Globus pallidus (tissue), 1 donor: ENCODE results near the gene KLK15.
"Not testable (repeated sequence)": the region's sequence is repeated elsewhere in the genome, so short reads cannot be mapped to it uniquely, and the experiment has no call there.

ENCODE experiments used
- DNase-seq: peaks from one replicate; pipeline ENCODE4 v3.0.0-alpha.2; 2015; ENCODE audit warnings: low spot score

KLK15 gene

GRCh38 chr19:50796128-50796633 is 37.2 kb downstream of the KLK15 start:
- no peak for DNase-seq

GRCh38 chr19:50795664-50796073 is 37.7 kb downstream of the KLK15 start:
- no peak for DNase-seq

GRCh38 chr19:50794876-50795663 is 38.3 kb downstream of the KLK15 start:
- DNase-seq: no peak

GRCh38 chr19:50794074-50794875 is 39.1 kb downstream of the KLK15 start:
- no peak for DNase-seq

GRCh38 chr19:50793558-50794065 is 39.8 kb downstream of the KLK15 start:
- DNase-seq: no peak

- DNase-seq: no peak
Measured at GRCh38 chr19:50792272-50793250, 40.8 kb downstream of the KLK15 start.

- DNase-seq: no peak
Measured at GRCh38 chr19:50791594-50792271, 41.6 kb downstream of the KLK15 start.

GRCh38 chr19:50790922-50791467 is 42.4 kb downstream of the KLK15 start:
- DNase-seq: no peak

- no peak for DNase-seq
Measured at GRCh38 chr19:50790396-50790795, 43.0 kb downstream of the KLK15 start, which contains the start of gene ACP4. Gene ACP4 (plus strand): TSS chr19:50790415. CDS start chr19:50790415, 0 bp downstream.

- DNase-seq: no peak
Measured at GRCh38 chr19:50785329-50785728, 48.0 kb downstream of the KLK15 start.

GRCh38 chr19:50784710-50785109 is 48.7 kb downstream of the KLK15 start:
- DNase-seq: no peak

- not testable (repeated sequence) for DNase-seq
Measured at GRCh38 chr19:50783848-50784152, 49.6 kb downstream of the KLK15 start.

- no peak for DNase-seq
Measured at GRCh38 chr19:50780753-50781435, 52.5 kb downstream of the KLK15 start.

GRCh38 chr19:50779504-50780457 is 53.6 kb downstream of the KLK15 start:
- DNase-seq: no peak

- DNase-seq: no peak
Measured at GRCh38 chr19:50778906-50779430, 54.4 kb downstream of the KLK15 start.

- no peak for DNase-seq
Measured at GRCh38 chr19:50777830-50778303, 55.5 kb downstream of the KLK15 start.

GRCh38 chr19:50777261-50777660 is 56.1 kb downstream of the KLK15 start:
- DNase-seq: no peak

- DNase-seq: no peak
Measured at GRCh38 chr19:50776131-50776530, 57.2 kb downstream of the KLK15 start.
